Neural progenitor cell (in vitro differentiated cells): ENCODE results near the gene TWIST2.

ENCODE experiments used
- EZH2 ChIP-seq: fragments of 200-600 bp; sonication (generic); IDR thresholded peaks from 2 replicates; pipeline ENCODE4 v1.6.1; 2017; ENCODE audit warnings: antibody characterized with exemption, mild to moderate bottlenecking, moderate library complexity
- EZH2phosphoT487 ChIP-seq: fragments of 200-600 bp; sonication (generic); IDR thresholded peaks from 2 replicates; pipeline ENCODE4 v1.6.1; 2017; ENCODE audit warnings: antibody characterized with exemption
- TF ChIP-seq, protein P1 (sequence below): fragments of 200-600 bp; sonication (generic); IDR thresholded peaks from 2 replicates; pipeline ENCODE4 v1.5.1; 2017; ENCODE audit warnings: antibody characterized with exemption, mild to moderate bottlenecking

DNA sequence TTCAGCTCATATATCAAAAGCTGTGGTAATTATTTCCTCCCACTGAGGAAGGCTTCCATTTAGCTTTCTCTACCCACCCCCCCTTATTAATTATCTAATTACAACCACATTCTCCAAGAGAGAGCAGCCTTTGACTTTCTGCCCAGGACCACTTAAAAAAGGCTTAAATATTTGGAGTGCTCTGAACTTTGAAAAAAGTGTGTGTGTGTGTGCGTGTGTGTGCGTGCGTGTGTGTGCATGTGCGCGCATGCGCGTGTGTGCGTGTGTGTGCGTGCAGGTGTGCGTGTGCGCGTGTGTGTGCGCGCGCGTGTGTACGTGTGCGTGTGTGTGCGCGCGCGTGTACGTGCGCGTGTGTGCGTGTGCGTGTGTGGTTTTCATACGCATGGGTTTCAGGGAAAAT lies 57.8 kb downstream of the TWIST2 start:
- no peak for TF ChIP-seq EZH2
- TF ChIP-seq, protein P1, sequence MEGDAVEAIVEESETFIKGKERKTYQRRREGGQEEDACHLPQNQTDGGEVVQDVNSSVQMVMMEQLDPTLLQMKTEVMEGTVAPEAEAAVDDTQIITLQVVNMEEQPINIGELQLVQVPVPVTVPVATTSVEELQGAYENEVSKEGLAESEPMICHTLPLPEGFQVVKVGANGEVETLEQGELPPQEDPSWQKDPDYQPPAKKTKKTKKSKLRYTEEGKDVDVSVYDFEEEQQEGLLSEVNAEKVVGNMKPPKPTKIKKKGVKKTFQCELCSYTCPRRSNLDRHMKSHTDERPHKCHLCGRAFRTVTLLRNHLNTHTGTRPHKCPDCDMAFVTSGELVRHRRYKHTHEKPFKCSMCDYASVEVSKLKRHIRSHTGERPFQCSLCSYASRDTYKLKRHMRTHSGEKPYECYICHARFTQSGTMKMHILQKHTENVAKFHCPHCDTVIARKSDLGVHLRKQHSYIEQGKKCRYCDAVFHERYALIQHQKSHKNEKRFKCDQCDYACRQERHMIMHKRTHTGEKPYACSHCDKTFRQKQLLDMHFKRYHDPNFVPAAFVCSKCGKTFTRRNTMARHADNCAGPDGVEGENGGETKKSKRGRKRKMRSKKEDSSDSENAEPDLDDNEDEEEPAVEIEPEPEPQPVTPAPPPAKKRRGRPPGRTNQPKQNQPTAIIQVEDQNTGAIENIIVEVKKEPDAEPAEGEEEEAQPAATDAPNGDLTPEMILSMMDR: no peak
- no peak for TF ChIP-seq EZH2phosphoT487
